HepG2 (cell line): ENCODE results near the gene HES3. TPM values are rescaled to one million over a fixed set of nuclear protein-coding genes. Genes with fewer than 3 reads are reported as not detected.

ENCODE experiments used
- CC2D1A ChIP-seq: sonication (generic); formaldehyde crosslinking; IDR thresholded peaks from 2 replicates; pipeline ENCODE4 v1.8.1; 2023; ENCODE audit warnings: mild to moderate bottlenecking, missing genetic modification reagents
- CREM ChIP-seq, 2 experiments: sonication (generic) in 1 of 2; formaldehyde crosslinking in 1 of 2; IDR thresholded peaks; 2 replicates each; pipeline versions ENCODE4 v1.4.0 to v1.6.1; 2016 to 2020; ENCODE audit warnings: antibody characterized with exemption in 1 of 2, mild to moderate bottlenecking in 1 of 2, missing genetic modification reagents in 1 of 2
- CSRNP2 ChIP-seq: sonication (generic); formaldehyde crosslinking; conservative IDR thresholded peaks from 2 replicates; pipeline ENCODE4 v1.8.0; 2022; ENCODE audit warnings: low read depth, missing genetic modification reagents
- DDIT3 ChIP-seq: sonication (generic); formaldehyde crosslinking; IDR thresholded peaks from 2 replicates; pipeline ENCODE4 v1.4.0; 2020; ENCODE audit warnings: mild to moderate bottlenecking, missing genetic modification reagents
- ETV5 ChIP-seq: IDR thresholded peaks from 2 replicates; pipeline ENCODE4 v1.6.1; 2018; ENCODE audit warnings: missing biosample characterization, missing genetic modification reagents, inconsistent platforms, borderline replicate concordance
- FOSL2 ChIP-seq: sonication (generic); formaldehyde crosslinking; IDR thresholded peaks from 2 replicates; pipeline ENCODE4 v1.4.0; 2020; ENCODE audit warnings: missing genetic modification reagents
- NR2F2 ChIP-seq: IDR thresholded peaks from 2 replicates; pipeline ENCODE4 v1.6.1; 2012; ENCODE audit warnings: low read depth, inconsistent platforms, borderline replicate concordance
- SP4 ChIP-seq: sonication (generic); formaldehyde crosslinking; IDR thresholded peaks from 2 replicates; pipeline ENCODE4 v1.8.1; 2023; ENCODE audit warnings: mild to moderate bottlenecking, missing genetic modification reagents
- SP5 ChIP-seq: IDR thresholded peaks from 2 replicates; pipeline ENCODE4 v1.6.1; 2016; ENCODE audit warnings: low read depth, borderline replicate concordance
- TEAD3 ChIP-seq: optimal IDR thresholded peaks from 2 replicates; pipeline ENCODE3; 2016; ENCODE audit warnings: borderline replicate concordance
- ZFAT ChIP-seq: sonication (generic); formaldehyde crosslinking; conservative IDR thresholded peaks from 2 replicates; pipeline ENCODE4 v1.8.1; 2023; ENCODE audit warnings: missing genetic modification reagents, inconsistent platforms
- ZHX2 ChIP-seq, 2 experiments: sonication (generic) in 1 of 2; formaldehyde crosslinking in 1 of 2; IDR thresholded peaks; 2 replicates each; pipeline versions ENCODE4 v1.6.1 to v1.9.0; 2014 to 2022; ENCODE audit warnings: antibody characterized with exemption in 1 of 2, borderline replicate concordance in 1 of 2, inconsistent platforms in 1 of 2, low read depth in 1 of 2, missing genetic modification reagents in 1 of 2
- ZNF180 ChIP-seq: sonication (generic); formaldehyde crosslinking; IDR thresholded peaks from 2 replicates; pipeline ENCODE4 v1.4.0; 2020; ENCODE audit warnings: low read depth, missing genetic modification reagents, borderline replicate concordance
- ZNF687 ChIP-seq: sonication (generic); formaldehyde crosslinking; IDR thresholded peaks from 2 replicates; pipeline ENCODE4 v1.5.1; 2020; ENCODE audit warnings: mild to moderate bottlenecking, missing genetic modification reagents, moderate library complexity
- ZNF780A ChIP-seq: sonication (generic); formaldehyde crosslinking; IDR thresholded peaks from 2 replicates; pipeline ENCODE4 v1.8.0; 2022; ENCODE audit warnings: mild to moderate bottlenecking, missing genetic modification reagents, moderate library complexity
- ZNF816 ChIP-seq: sonication (generic); formaldehyde crosslinking; IDR thresholded peaks from 2 replicates; pipeline ENCODE4 v1.8.0; 2022; ENCODE audit warnings: missing genetic modification reagents, mild to moderate bottlenecking, borderline replicate concordance
- polyA plus RNA-seq, 8 experiments: library from polyadenylated mRNA; depleted of rRNA in 3 of 8; stranded (reverse) in 7 of 8; unstranded in 1 of 8; fragments of >200 nt; fragmentation: Illumina TruSeq in 4 of 8; extraction: Trizol in 4 of 8; gene quantifications; 2 replicates each; pipeline versions ENCODE4 v1.2.1 to v1.2.3, GENCODE V29; 2011 to 2016; ENCODE audit warnings: low read depth in 4 of 8, missing spikeins in 1 of 8, mixed read lengths in 1 of 8; ENCODE audit not compliant: insufficient read depth in 1 of 8
- total RNA-seq, 5 experiments: library from RNA; depleted of rRNA; stranded (reverse); fragments of >200 nt; fragmentation: Illumina TruSeq; extraction: Trizol; gene quantifications; 2 replicates each; pipeline ENCODE4 v1.2.3, GENCODE V29; 2016; ENCODE audit warnings: low read depth in 1 of 5

Gene HES3
- total and polyA plus RNA-seq, 2 of the 13 experiments (the other 11 are each of a cell fraction or from before 2014, with no cell fraction given) = not detected

GRCh38 chr1:6259491-6260362 is 15.7 kb downstream of the HES3 start (continued):
- no peak for TF ChIP-seq ZHX2 (IDR thresholded peaks at IDR 0.05; ENCODE audit: low read depth)
- no peak for TF ChIP-seq ZHX2 (CRISPR knock-in tag; IDR thresholded peaks at IDR 0.05; ENCODE audit: borderline replicate concordance)
- no peak for TF ChIP-seq CC2D1A (CRISPR knock-in tag)
- TF ChIP-seq DDIT3 (CRISPR knock-in tag) = no peak
- TF ChIP-seq TEAD3 (CRISPR knock-in tag) = peak; percentile 28
- no peak for TF ChIP-seq ZFAT (CRISPR knock-in tag)
- TF ChIP-seq ZNF687 = peak; percentile 65
- no peak for TF ChIP-seq ZNF180 (CRISPR knock-in tag)
- TF ChIP-seq NR2F2 = no peak
- peak; percentile 62 for TF ChIP-seq CREM (IDR thresholded peaks at IDR 0.05)
- no peak; the same call in 1 of the 2 replicates for TF ChIP-seq CREM (CRISPR knock-in tag; IDR thresholded peaks at IDR 0.05)
- TF ChIP-seq SP5 (CRISPR knock-in tag) = peak; percentile 62; the same call in 1 of the 2 replicates
- no peak for TF ChIP-seq ZNF816 (CRISPR knock-in tag)
- TF ChIP-seq ZNF780A = no peak
- no peak for TF ChIP-seq CSRNP2 (CRISPR knock-in tag)
- peak; percentile 31; the same call in 1 of the 2 replicates for TF ChIP-seq ETV5
- TF ChIP-seq FOSL2 = 0 out of 2 replicates have a peak, but pooled peaks have one; percentile 11
- peak; percentile 50; the same call in 1 of the 2 replicates for TF ChIP-seq SP4
